SH-SY5Y (cell line): ENCODE measurements around the gene RASGEF1C.

Experiments
- GATA2 ChIP-seq: IDR thresholded peaks from 2 replicates; pipeline ENCODE4 v1.6.1; 2011; ENCODE audit warnings: mild to moderate bottlenecking, low read depth, low read length
- GATA3 ChIP-seq: IDR thresholded peaks from 2 replicates; pipeline ENCODE4 v1.6.1; 2011; ENCODE audit warnings: low read depth, mild to moderate bottlenecking, low read length, moderate library complexity

- no peak for TF ChIP-seq GATA3
- TF ChIP-seq GATA2: no peak
These were observed 17.3 kb downstream of the RASGEF1C start for GRCh38 chr5:180191716-180192115.
